K562 (cell line): ENCODE measurements around the gene USHBP1. TPM values are rescaled to one million over a fixed set of nuclear protein-coding genes. Genes with fewer than 3 reads are reported as not detected.

Experiments used
- BDP1 ChIP-seq: IDR thresholded peaks from 3 replicates; pipeline ENCODE4 v1.6.1; 2011; ENCODE audit not compliant: insufficient read length, insufficient read depth
- BMI1 ChIP-seq: fragments of 150-350 bp; IDR thresholded peaks from 2 replicates; pipeline ENCODE4 v1.6.1; 2014; ENCODE audit warnings: low read length
- BRD4 ChIP-seq: fragments of 200-600 bp; sonication (generic); IDR thresholded peaks from 2 replicates; pipeline ENCODE4 v1.6.1; 2017; ENCODE audit warnings: inconsistent platforms
- C11orf30 ChIP-seq: fragments of 450-650 bp; IDR thresholded peaks from 2 replicates; pipeline ENCODE4 v1.6.1; 2016; ENCODE audit warnings: low read depth, mild to moderate bottlenecking
- CXXC5 ChIP-seq: fragments of 250-450 bp; sonication (Bioruptor Pico); IDR thresholded peaks from 2 replicates; pipeline ENCODE4 v1.8.0; 2022; ENCODE audit warnings: inconsistent platforms, mild to moderate bottlenecking, moderate library complexity
- HCFC1 ChIP-seq: IDR thresholded peaks from 2 replicates; pipeline ENCODE4 v1.6.1; 2012; ENCODE audit warnings: low read depth, low read length, improper control_type of control experiment
- HEY1 ChIP-seq: fragments of 250-450 bp; sonication (Bioruptor Pico); IDR thresholded peaks from 2 replicates; pipeline ENCODE4 v1.5.0; 2020; ENCODE audit warnings: mild to moderate bottlenecking, moderate library complexity, borderline replicate concordance
- KDM5B ChIP-seq: fragments of 200-600 bp; sonication (generic); IDR thresholded peaks from 2 replicates; pipeline ENCODE4 v1.6.1; 2012; ENCODE audit warnings: low read depth, mild to moderate bottlenecking, moderate library complexity, low read length, control low read depth, inconsistent platforms; ENCODE audit not compliant: insufficient replicate concordance
- MBD2 ChIP-seq: sonication (generic); IDR thresholded peaks from 2 replicates; pipeline ENCODE4 v1.6.1; 2016; ENCODE audit warnings: low read depth, borderline replicate concordance
- NBN ChIP-seq: fragments of 450-650 bp; IDR thresholded peaks from 2 replicates; pipeline ENCODE4 v1.6.1; 2016; ENCODE audit warnings: low read depth, mild to moderate bottlenecking
- NR2C1 ChIP-seq, 2 experiments: fragments of 450-650 bp; IDR thresholded peaks; 2 replicates each; pipeline ENCODE4 v1.6.1; 2017; ENCODE audit warnings: mild to moderate bottlenecking in 2 of 2, antibody characterized with exemption in 1 of 2, inconsistent platforms in 1 of 2, missing compliant biosample characterization in 1 of 2, missing genetic modification characterization in 1 of 2
- RB1 ChIP-seq: fragments of 450-650 bp; IDR thresholded peaks from 2 replicates; pipeline ENCODE4 v1.6.1; 2017; ENCODE audit warnings: low read depth, mild to moderate bottlenecking
- TCF3 ChIP-seq: sonication (generic); formaldehyde crosslinking; IDR thresholded peaks from 2 replicates; pipeline ENCODE4 v1.4.0; 2020; ENCODE audit warnings: mild to moderate bottlenecking, missing genetic modification reagents
- ZHX1 ChIP-seq: fragments of 150-350 bp; conservative IDR thresholded peaks from 2 replicates; pipeline ENCODE4 v1.6.1; 2014; ENCODE audit warnings: low read length
- ZNF431 ChIP-seq: sonication (generic); formaldehyde crosslinking; IDR thresholded peaks from 2 replicates; pipeline ENCODE4 v1.8.0; 2022; ENCODE audit warnings: mild to moderate bottlenecking, missing genetic modification reagents
- ZNF57 ChIP-seq: fragments of 450-650 bp; formaldehyde crosslinking; IDR thresholded peaks from 2 replicates; pipeline ENCODE4 v1.4.0; 2020; ENCODE audit warnings: mild to moderate bottlenecking, moderate library complexity
- polyA plus RNA-seq, 8 experiments: library from polyadenylated mRNA; depleted of rRNA in 4 of 8; stranded (reverse) in 5 of 8; unstranded in 3 of 8; fragments of >200 nt; fragmentation: Nextera tagmentation in 2 of 8; fragmentation: Illumina TruSeq in 1 of 8; extraction: Ambion mirVana in 2 of 8; extraction: Trizol in 1 of 8; gene quantifications; 2 replicates each; pipeline versions ENCODE4 v1.2.1 to v1.2.3, GENCODE V29; 2011 to 2014; ENCODE audit warnings: inconsistent platforms in 1 of 8, missing spikeins in 1 of 8
- total RNA-seq, 7 experiments: library from RNA; depleted of rRNA in 6 of 7; stranded (reverse); fragments of >200 nt in 6 of 7; fragmentation: Illumina TruSeq in 2 of 7; extraction: Trizol in 2 of 7; gene quantifications; 2 replicates each; pipeline versions ENCODE4 v1.2.1 to v1.2.3, GENCODE V29; 2011 to 2021; ENCODE audit warnings: low replicate concordance in 1 of 7
- TF ChIP-seq, protein P1 (sequence below): conservative IDR thresholded peaks from 2 replicates; pipeline ENCODE4 v1.6.1; 2011; ENCODE audit warnings: low read depth, mild to moderate bottlenecking, low read length; ENCODE audit not compliant: control insufficient read depth
- TF ChIP-seq, protein P2 (sequence below): fragments of 250-450 bp; sonication (Bioruptor Pico); IDR thresholded peaks from 2 replicates; pipeline ENCODE4 v1.8.0; 2021; ENCODE audit warnings: moderate library complexity, mild to moderate bottlenecking, inconsistent platforms
- TF ChIP-seq, protein P3 (sequence below): fragments of 250-450 bp; sonication (Bioruptor Pico); IDR thresholded peaks from 2 replicates; pipeline ENCODE4 v1.5.0; 2021

The USHBP1 gene
- total and polyA plus RNA-seq, 9 of the 15 experiments (the other 6 are each of a cell fraction or from before 2014, with no cell fraction given) = 0.03 to 0.10 (median 0.05) TPM; not detected in 5

DNA sequence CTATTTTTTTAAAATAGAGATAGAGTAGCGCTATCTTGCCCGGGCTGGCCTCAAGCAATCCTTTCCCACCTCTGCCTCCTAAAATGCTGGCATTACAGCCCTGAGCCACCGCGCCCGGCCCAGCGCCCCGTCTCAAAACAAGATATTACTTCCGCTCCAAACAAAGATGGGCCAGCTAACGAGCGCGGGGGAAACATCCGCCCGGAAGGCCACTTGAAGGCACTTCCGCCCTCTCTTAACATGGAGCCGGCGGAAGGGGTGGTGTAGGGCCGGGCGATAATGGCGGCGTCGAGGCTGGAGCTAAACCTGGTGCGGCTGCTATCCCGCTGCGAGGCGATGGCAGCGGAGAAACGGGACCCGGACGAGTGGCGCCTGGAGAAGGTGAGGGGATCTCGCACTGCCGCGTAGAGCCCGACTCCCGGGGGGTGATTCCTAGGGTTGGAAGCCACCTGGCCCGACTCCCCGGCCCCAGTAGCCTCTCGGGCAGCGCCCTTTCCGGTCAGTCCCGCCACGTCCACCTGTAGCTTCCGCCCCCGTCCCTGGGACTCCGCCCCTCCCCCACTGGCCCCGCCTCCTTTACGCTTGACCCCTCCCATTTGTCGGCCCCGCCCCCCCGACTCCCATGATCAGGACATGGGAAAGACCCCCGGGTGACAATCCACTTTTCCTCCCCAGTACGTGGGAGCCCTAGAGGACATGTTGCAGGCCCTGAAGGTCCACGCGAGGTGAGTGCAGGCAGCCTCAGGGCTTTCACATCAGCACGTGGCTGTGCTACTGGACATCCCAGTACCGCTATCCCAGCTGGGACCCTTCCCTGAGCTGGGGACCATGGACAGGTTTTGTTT, 49.2 kb downstream of the USHBP1 start, which contains the start of gene USE1 (continued):
- TF ChIP-seq, protein P1, sequence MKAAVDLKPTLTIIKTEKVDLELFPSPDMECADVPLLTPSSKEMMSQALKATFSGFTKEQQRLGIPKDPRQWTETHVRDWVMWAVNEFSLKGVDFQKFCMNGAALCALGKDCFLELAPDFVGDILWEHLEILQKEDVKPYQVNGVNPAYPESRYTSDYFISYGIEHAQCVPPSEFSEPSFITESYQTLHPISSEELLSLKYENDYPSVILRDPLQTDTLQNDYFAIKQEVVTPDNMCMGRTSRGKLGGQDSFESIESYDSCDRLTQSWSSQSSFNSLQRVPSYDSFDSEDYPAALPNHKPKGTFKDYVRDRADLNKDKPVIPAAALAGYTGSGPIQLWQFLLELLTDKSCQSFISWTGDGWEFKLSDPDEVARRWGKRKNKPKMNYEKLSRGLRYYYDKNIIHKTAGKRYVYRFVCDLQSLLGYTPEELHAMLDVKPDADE = peak; percentile 87; the same call in 1 of the 2 replicates
- TF ChIP-seq CXXC5 (CRISPR knock-in tag) (peak; percentile 88), KDM5B (peak; percentile 93), ZNF57 (CRISPR knock-in tag) (no peak), HEY1 (CRISPR knock-in tag) (no peak), ZHX1 (no peak), RB1 (peak; percentile 70; the same call in 1 of the 2 replicates), ZNF431 (CRISPR knock-in tag) (0 out of 2 replicates have a peak, but pooled peaks have one; percentile 11), NR2C1 (IDR thresholded peaks at IDR 0.05) (peak; percentile 93), NR2C1 (tag; IDR thresholded peaks at IDR 0.05) (peak; percentile 97), NBN (no peak; the same call in 1 of the 2 replicates), BMI1 (no peak), HCFC1 (peak; percentile 89), MBD2 (peak; percentile 79), BDP1 (no peak), TCF3 (no peak; the same call in 1 of the 2 replicates), C11orf30 (peak; percentile 94), BRD4 (no peak)
- TF ChIP-seq, protein P2, sequence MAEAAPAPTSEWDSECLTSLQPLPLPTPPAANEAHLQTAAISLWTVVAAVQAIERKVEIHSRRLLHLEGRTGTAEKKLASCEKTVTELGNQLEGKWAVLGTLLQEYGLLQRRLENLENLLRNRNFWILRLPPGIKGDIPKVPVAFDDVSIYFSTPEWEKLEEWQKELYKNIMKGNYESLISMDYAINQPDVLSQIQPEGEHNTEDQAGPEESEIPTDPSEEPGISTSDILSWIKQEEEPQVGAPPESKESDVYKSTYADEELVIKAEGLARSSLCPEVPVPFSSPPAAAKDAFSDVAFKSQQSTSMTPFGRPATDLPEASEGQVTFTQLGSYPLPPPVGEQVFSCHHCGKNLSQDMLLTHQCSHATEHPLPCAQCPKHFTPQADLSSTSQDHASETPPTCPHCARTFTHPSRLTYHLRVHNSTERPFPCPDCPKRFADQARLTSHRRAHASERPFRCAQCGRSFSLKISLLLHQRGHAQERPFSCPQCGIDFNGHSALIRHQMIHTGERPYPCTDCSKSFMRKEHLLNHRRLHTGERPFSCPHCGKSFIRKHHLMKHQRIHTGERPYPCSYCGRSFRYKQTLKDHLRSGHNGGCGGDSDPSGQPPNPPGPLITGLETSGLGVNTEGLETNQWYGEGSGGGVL (CRISPR knock-in tag) = no peak
- TF ChIP-seq, protein P3, sequence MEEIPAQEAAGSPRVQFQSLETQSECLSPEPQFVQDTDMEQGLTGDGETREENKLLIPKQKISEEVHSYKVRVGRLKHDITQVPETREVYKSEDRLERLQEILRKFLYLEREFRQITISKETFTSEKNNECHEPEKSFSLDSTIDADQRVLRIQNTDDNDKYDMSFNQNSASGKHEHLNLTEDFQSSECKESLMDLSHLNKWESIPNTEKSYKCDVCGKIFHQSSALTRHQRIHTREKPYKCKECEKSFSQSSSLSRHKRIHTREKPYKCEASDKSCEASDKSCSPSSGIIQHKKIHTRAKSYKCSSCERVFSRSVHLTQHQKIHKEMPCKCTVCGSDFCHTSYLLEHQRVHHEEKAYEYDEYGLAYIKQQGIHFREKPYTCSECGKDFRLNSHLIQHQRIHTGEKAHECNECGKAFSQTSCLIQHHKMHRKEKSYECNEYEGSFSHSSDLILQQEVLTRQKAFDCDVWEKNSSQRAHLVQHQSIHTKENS (CRISPR knock-in tag) = no peak
